ENCODE data around the gene INO80.

INO80 gene

DNA sequence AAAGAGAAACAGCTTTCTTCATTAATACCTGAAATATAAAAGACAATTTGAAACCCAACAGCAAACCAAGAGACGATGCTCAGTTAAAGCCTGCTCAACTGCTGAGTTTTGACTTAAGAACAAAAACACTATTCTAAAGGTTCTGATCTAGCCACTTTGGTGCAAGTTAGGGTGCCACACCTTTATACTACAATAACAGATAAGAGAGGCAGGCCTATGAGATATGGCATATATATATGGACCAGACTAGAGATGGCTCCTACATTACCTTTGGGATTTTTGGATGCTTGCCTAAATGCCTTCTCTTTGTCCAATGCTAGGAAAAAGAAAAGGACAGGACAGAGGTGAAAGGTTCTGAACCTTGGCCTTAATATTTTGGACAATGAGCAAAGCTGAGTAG, 68.6 kb downstream of the INO80 start:
- DNase-seq (ENCODE audit: low spot score) = no peak

- no peak for DNase-seq (ENCODE audit: low spot score)
These were observed 72.7 kb downstream of the INO80 start for GRCh38 chr15:41043276-41043951.

DNA sequence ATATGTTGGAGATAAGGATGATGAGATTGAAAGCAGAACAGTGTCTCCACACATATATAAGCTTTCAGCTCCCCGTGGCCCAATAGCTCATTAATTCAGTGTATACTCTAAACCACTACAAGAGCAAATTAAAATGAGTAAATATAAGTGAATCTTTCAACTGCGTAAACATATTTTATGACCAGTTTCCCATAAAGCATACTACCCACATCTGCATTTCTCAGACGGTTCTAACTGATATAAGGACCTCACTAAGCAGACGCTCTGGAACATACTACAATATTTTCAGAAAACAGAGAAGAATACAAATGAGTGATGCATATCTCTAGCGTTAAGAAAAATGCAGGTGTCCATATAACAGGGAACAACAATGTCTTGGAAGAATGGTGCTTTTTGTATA, 73.2 kb downstream of the INO80 start:
- DNase-seq (ENCODE audit: low spot score) = no peak

DNA sequence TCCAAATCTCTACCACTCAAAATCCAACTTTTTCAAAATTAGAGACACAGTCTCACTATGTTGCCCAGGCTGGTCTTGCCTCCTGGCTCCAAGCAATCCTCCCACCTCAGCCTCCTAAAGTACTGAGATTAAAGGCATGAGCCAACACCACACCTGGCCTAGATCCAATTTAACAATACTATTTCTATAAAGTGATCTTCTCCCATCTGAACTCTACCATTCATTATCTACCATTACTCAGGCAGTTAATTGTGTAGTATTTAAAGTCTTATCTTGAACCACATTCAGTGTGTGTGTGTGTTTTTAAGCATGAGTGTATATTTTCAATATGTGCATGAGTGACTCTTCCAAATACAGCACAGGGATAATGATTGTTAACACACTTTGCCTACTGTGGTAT, 77.0 kb downstream of the INO80 start:
- no peak for DNase-seq (ENCODE audit: low spot score)

GRCh38 chr15:41032079-41032328, 84.1 kb downstream of the INO80 start:
- DNase-seq (ENCODE audit: low spot score) = no peak

GRCh38 chr15:41031232-41032078, 84.6 kb downstream of the INO80 start:
- no peak for DNase-seq (ENCODE audit: low spot score)

- DNase-seq (ENCODE audit: low spot score) = no peak
These were observed 87.2 kb downstream of the INO80 start for GRCh38 chr15:41028853-41029252.

DNA sequence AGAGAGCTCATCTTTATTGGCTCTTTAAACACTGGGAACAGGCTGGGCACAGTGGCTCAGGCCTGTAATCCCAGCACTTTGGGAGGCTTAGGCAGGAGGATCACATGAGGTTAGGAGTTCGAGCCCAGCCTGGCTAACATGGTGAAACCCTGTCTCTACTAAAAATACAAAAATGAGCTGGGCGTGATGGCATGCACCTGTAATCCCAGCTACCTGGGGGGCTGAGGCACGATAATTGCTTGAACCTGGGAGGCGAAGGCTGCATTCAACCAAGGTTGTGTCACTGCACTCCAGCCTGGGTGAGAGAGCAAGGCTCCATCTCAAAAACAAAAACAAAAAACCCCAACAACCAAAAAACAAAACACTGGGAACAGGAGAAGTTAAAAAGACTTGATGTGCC, 90.7 kb downstream of the INO80 start:
- DNase-seq (ENCODE audit: low spot score) = no peak

DNA sequence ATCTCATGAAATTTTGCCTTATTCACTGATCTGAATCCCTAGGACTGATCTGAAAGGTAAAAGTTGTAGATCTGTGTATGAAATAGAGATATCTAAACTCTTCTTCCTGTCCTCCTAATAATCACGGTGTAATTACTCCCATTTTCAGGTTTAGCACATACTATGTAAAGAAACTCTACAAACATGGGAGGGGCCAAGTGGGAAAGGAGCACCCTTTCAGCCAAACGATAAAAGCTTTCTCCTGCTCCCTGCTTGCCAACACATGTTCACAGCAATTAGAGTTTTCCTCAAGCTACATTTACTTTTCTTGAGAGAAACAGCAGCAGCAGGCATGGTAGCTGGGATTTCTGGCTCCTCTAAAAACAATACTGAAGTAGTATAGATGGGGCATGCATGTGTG, 91.2 kb downstream of the INO80 start:
- no peak for DNase-seq (ENCODE audit: low spot score)

- DNase-seq (ENCODE audit: low spot score) = no peak
These were observed 91.9 kb downstream of the INO80 start for GRCh38 chr15:41024131-41024530.

GRCh38 chr15:41022487-41023090, 93.5 kb downstream of the INO80 start:
- peak; percentile 40 for DNase-seq (ENCODE audit: low spot score)

DNA sequence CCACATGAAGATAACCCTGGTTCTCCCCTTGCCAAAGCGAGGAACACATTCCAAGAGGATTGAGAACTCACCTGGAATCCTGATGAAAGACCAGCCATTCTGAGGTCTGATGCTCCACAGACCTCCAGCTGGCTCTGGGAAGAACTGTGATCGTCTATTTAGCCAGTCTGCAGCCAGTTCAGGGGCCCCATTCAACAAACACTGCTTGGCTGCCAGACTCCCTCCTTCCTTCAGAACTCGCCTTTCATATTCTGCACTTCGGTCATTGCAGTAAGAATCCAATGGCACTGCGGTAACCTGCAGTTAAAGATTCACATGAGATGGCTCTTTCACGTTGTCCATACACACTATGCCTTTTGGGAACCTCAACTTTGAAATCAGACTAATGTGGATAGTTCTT, 95.3 kb downstream of the INO80 start:
- no peak for DNase-seq (ENCODE audit: low spot score)

DNA sequence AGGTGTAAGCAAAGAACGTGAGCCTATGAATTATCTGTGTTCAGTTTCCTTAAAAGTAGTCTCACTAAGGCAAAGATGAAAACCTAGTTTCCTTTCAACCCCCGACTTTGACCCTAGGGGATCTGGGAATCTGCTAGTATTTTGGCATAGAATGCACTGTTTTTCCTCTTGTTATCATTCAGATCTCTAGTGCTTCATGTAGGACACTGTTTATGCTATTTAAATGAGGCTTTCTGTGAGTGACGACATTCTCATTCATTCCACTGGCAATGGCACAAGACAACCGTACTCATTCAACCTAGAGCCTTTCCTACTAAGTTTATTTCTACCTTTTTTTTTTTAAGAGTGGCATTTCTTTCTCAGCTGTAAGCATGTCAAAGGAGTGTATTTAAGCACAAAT, 95.8 kb downstream of the INO80 start:
- DNase-seq (ENCODE audit: low spot score) = no peak

- DNase-seq (ENCODE audit: low spot score) = no peak
These were observed 96.9 kb downstream of the INO80 start for GRCh38 chr15:41019174-41019573.

GRCh38 chr15:41018534-41018933, 97.5 kb downstream of the INO80 start:
- DNase-seq (ENCODE audit: low spot score) = peak; percentile 33

GRCh38 chr15:41017066-41017735, 98.9 kb downstream of the INO80 start:
- no peak for DNase-seq (ENCODE audit: low spot score)

GRCh38 chr15:41013691-41014414, 102.2 kb downstream of the INO80 start:
- DNase-seq (ENCODE audit: low spot score) = no peak

DNA sequence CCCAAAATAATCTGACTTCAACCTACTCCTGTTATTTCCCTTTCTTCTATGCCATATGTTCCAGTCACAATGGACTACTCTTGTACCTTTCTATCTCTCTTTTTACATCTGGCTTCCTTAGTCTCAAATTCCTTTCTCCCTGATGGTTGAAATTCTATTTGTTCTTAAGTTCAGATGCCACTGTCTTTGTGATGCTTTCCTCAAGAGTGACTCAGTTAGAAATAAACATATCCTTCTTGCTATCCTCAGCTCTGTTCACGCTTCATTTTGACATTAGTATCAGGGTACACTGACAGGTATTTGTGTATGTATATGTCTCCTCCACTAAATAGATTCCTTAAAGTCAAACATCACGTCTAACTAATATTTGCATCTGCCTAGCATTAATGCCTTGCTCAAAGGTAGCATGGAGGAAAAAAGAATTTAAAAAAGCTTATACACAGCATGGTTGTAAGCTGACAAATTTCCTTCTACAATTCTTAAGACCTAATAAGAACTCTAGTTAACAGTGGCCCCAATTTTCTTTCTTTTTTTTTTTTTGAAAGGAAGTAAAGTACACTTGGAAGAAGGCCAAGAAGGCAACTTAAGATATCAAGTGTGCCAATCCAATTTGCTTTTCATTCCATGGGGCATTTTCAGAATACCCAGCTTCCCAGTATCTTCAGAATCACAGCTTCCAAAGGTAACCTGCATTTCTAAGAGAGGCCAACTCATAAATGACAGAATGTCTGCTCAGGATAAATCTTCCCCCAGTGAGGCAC, 104.8 kb downstream of the INO80 start:
- DNase-seq (ENCODE audit: low spot score) = no peak

DNA sequence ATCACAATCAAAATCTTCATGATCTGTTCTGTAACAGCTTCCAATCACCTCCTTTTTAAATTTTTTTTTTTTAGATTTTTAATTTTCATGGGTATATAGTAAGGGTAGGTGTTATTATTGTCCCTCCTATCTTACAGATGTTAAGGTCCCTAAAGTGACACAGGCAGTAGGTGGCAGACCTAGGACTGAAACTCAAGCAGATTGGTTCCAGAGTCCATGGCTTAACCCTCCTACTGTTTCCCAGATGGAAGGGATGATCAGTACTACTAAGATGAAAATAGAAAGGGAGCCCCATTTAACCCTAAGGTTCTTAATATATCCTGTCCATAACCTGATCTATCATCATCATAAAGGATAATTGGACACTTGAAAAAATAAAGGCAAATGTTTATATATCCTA, 105.7 kb downstream of the INO80 start:
- DNase-seq (ENCODE audit: low spot score) = no peak

- DNase-seq (ENCODE audit: low spot score) = no peak
These were observed 109.6 kb downstream of the INO80 start for GRCh38 chr15:41006479-41006878.

GRCh38 chr15:41004490-41004889, 111.6 kb downstream of the INO80 start:
- DNase-seq (ENCODE audit: low spot score) = no peak

All from kidney tubule cell (primary cell).